Endothelial cell (in vitro differentiated cells): ENCODE measurements around the gene C3orf22. TPM values are rescaled to one million over a fixed set of nuclear protein-coding genes. Genes with fewer than 3 reads are reported as not detected.

ENCODE experiments used
- DNase-seq: peaks from one replicate; pipeline ENCODE4 v3.0.0; 2021; ENCODE audit warnings: low spot score
- H3K27ac Mint-ChIP-seq: one replicate; pipeline ENCODE4 v1.8.0; 2021; ENCODE audit warnings: mixed read lengths, inconsistent platforms; ENCODE audit not compliant: unreplicated experiment
- H3K27me3 Mint-ChIP-seq: one replicate; pipeline ENCODE4 v1.8.0; 2021; ENCODE audit warnings: mild to moderate bottlenecking, moderate library complexity, mixed read lengths, inconsistent platforms; ENCODE audit not compliant: unreplicated experiment
- H3K36me3 Mint-ChIP-seq: one replicate; pipeline ENCODE4 v1.8.0; 2021; ENCODE audit warnings: mild to moderate bottlenecking, low read depth, mixed read lengths, inconsistent platforms; ENCODE audit not compliant: unreplicated experiment
- H3K4me1 Mint-ChIP-seq: one replicate; pipeline ENCODE4 v1.8.0; 2021; ENCODE audit warnings: mild to moderate bottlenecking, mixed read lengths, inconsistent platforms; ENCODE audit not compliant: unreplicated experiment
- H3K4me3 Mint-ChIP-seq: one replicate; pipeline ENCODE4 v1.8.0; 2021; ENCODE audit warnings: mild to moderate bottlenecking, mixed read lengths, inconsistent platforms; ENCODE audit not compliant: unreplicated experiment
- H3K9me3 Mint-ChIP-seq: one replicate; pipeline ENCODE4 v1.8.0; 2021; ENCODE audit warnings: mixed read lengths, inconsistent platforms; ENCODE audit not compliant: unreplicated experiment
- total RNA-seq: library from RNA; stranded (reverse); fragmentation: NEBNext Ultra II Directional; extraction: Animal tissue kit (Norgen Biotek cat#: 25700); gene quantifications from one replicate; pipeline ENCODE4 v1.2.1, GENCODE V29; 2021; ENCODE audit not compliant: unreplicated experiment
- TF ChIP-seq, protein P1 (sequence below): fragments of 200-600 bp; sonication (generic); IDR thresholded peaks from one replicate; pipeline ENCODE4 v1.5.0; 2021; ENCODE audit warnings: antibody characterized with exemption; ENCODE audit not compliant: unreplicated experiment

C3orf22 gene
- total RNA-seq, 1 donor from 2014 or later: not detected

DNA sequence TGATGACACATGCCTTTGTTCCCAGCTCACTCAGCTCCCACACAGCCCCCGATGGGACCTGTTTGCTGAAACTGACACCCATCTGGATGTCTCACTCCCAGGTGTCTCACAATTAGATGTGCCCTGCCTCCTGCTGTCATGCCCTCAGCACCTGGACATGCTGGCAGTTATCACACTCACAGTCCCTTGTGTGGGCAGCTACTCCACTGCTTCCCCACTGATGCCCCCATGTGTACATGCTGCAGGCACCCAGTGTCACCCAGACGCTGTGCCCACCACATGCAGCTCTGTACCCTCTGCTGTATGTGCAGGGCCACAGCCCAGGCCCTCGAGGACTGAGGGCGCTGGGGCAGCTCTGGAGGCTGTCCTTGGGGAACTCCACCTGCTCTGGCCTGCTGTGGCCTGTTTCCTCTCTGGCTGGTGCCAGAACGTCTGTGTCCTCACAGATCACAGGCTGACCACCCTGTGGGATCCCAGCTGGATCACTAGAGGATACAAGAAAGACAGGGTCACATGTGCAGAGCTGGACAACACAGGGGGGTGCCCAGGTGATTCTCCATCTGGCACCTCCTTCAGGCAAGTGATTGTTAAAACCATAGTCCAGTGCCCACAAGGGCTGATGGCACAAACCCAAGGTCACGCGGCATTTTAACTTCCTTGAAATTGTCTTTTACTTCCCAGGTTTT is 14.0 kb downstream of the C3orf22 start:
- DNase-seq: peak; percentile 1
- Mint-ChIP-seq H3K27ac (no peak overlapping the region), H3K9me3 (no peaks in the 10 kb centered on the region), H3K36me3 (no peaks in the 10 kb centered on the region), H3K4me3 (no peak overlapping the region), H3K4me1 (peaks cover 5% of the 10 kb centered on the region), H3K27me3 (peaks cover 5% of the 10 kb centered on the region)
- TF ChIP-seq, protein P1, sequence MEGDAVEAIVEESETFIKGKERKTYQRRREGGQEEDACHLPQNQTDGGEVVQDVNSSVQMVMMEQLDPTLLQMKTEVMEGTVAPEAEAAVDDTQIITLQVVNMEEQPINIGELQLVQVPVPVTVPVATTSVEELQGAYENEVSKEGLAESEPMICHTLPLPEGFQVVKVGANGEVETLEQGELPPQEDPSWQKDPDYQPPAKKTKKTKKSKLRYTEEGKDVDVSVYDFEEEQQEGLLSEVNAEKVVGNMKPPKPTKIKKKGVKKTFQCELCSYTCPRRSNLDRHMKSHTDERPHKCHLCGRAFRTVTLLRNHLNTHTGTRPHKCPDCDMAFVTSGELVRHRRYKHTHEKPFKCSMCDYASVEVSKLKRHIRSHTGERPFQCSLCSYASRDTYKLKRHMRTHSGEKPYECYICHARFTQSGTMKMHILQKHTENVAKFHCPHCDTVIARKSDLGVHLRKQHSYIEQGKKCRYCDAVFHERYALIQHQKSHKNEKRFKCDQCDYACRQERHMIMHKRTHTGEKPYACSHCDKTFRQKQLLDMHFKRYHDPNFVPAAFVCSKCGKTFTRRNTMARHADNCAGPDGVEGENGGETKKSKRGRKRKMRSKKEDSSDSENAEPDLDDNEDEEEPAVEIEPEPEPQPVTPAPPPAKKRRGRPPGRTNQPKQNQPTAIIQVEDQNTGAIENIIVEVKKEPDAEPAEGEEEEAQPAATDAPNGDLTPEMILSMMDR: no peak

- no peaks in the 10 kb centered on the region for H3K4me1 Mint-ChIP-seq
- H3K4me3 Mint-ChIP-seq: no peak overlapping the region
- TF ChIP-seq, protein P1: no peak
- H3K9me3 Mint-ChIP-seq: no peaks in the 10 kb centered on the region
- H3K36me3 Mint-ChIP-seq: no peaks in the 10 kb centered on the region
- DNase-seq: peak; percentile 2
- H3K27me3 Mint-ChIP-seq: peaks cover 2% of the 10 kb centered on the region
- H3K27ac Mint-ChIP-seq: no peak overlapping the region
Measured at GRCh38 chr3:126543457-126544061, 15.2 kb downstream of the C3orf22 start.

GRCh38 chr3:126542340-126543241 is 16.1 kb downstream of the C3orf22 start:
- peaks cover 2% of the 10 kb centered on the region for H3K27me3 Mint-ChIP-seq
- TF ChIP-seq, protein P1: no peak
- H3K4me1 Mint-ChIP-seq: no peaks in the 10 kb centered on the region
- H3K27ac Mint-ChIP-seq: no peak overlapping the region
- H3K9me3 Mint-ChIP-seq: no peaks in the 10 kb centered on the region
- no peak overlapping the region for H3K4me3 Mint-ChIP-seq
- DNase-seq: peak; percentile 3
- no peaks in the 10 kb centered on the region for H3K36me3 Mint-ChIP-seq

- H3K4me1 Mint-ChIP-seq: no peaks in the 10 kb centered on the region
- TF ChIP-seq, protein P1: no peak
- H3K4me3 Mint-ChIP-seq: no peak overlapping the region
- no peaks in the 10 kb centered on the region for H3K9me3 Mint-ChIP-seq
- no peak for DNase-seq
- H3K36me3 Mint-ChIP-seq: peaks cover 3% of the 10 kb centered on the region
- no peak overlapping the region for H3K27ac Mint-ChIP-seq
- H3K27me3 Mint-ChIP-seq: peaks cover 4% of the 10 kb centered on the region
Measured at GRCh38 chr3:126541628-126542339, 16.9 kb downstream of the C3orf22 start.
